Measurements from ENCODE around the gene TLR5. TPM values are rescaled to one million over a fixed set of nuclear protein-coding genes. Genes with fewer than 3 reads are reported as not detected.

TLR5 gene
- total RNA-seq, 5 donors from 2014 or later (not counting 1 experiment from before 2014, with no cell fraction given), result 2.5 to 8.1 (median 3.8) TPM

DNA sequence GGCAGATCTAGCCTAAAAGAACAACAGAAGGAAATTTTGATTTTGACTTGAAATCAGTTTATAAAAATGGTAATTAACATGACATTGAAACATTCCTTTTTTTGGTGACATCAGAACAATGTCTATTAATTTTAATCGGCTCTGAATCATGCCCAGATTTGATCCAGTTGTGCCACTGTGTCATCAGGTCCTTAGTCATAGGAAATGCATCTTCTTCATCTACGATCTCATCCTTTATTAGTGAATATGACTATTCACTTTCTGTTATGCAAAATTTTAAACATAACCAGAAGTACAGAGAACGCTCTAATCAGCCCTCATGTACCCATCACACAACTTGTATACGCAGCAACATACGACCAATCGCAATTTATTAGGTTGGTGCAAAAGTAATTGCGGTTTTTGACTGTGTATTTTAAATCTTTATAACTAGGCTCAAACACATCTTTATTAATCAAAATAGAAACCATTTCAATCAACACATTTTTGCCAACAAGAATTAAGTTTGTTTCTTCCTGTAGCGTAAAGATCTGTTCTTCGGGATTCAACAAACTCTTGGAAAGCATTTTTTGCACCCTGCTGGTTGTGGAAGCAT, 40.3 kb upstream of the TLR5 start:
- ChIA-PET CTCF (no interaction called here), POLR2A (no interaction called here)
- H3K4me1 Mint-ChIP-seq, result peaks cover 39 to 71% (median 70%) of the 10 kb centered on the region in 3 donors
- DNase-seq (no peak), ATAC-seq (replicated peaks in 1 of 4) (no peak)
- no peak overlapping the region for H3K27ac Mint-ChIP-seq
- Histone ChIP-seq H3K4me3 (ENCODE audit: control insufficient read depth in 1 of 2, extremely low read depth in 1 of 2, low read length in 1 of 2) (no peak overlapping the region), H3K4me1 (ENCODE audit: control insufficient read depth in 1 of 2, extremely low read depth in 1 of 2, insufficient read depth in 2 of 2, low read length in 2 of 2) (peaks cover 7 to 23% of the 10 kb centered on the region in 2 experiments), H3K36me3 (ENCODE audit: control insufficient read depth in 2 of 2, extremely low read depth in 1 of 2, insufficient read depth in 1 of 2, low read length in 1 of 2) (no peaks in the 10 kb centered on the region), H3K27ac (ENCODE audit: low read length) (no peak overlapping the region), H3K27me3 (replicated peaks in 1 of 2; ENCODE audit: control insufficient read depth in 2 of 2, extremely low read depth in 1 of 2, insufficient read depth in 2 of 2, low read length in 1 of 2) (no peaks in the 10 kb centered on the region), H3K9me3 (no peaks in the 10 kb centered on the region)
- peaks cover 0 to 6% (median 0%) of the 10 kb centered on the region in 3 donors for H3K9me3 Mint-ChIP-seq
- no CpG with 5 or more reads among the region's 9 CpGs for WGBS (ENCODE audit: insufficient coverage)
- H3K36me3 Mint-ChIP-seq, result no peaks in the 10 kb centered on the region
- H3K4me3 Mint-ChIP-seq, result no peak overlapping the region
- H3K27me3 Mint-ChIP-seq, result peaks cover 0 to 6% of the 10 kb centered on the region in 2 donors

DNA sequence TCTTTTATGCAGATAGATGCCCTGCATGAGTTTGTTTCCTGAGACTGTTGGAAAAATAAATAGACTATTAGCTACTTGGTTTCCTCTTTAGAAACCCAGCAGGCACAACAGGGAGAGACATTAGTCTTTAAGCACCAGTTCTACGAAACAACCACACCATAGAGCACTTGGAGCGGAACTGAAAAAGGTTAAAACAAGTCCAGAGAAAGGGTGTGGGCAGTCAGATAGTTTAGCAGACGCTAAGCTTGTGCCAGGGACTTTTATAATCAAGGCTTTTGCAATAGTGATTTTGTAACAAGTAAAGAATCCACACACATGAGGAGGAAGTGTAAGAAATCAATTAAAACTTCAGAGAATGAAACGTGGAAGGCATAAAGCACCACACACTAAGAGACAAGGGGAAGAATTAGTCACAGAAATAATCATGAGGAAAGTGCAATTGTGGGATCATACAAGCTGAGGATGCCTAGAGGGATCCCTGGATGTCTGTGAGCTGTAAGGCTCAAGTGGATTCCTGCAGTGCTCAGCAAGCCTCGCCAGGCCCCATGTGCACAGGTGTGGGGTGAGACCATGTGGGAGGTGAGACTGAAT, 37.8 kb upstream of the TLR5 start:
- Mint-ChIP-seq H3K4me1 (peaks cover 32 to 63% (median 60%) of the 10 kb centered on the region in 3 donors), H3K9me3 (no peaks in the 10 kb centered on the region), H3K27ac (peak overlapping the region; percentile 26 to 35), H3K36me3 (no peaks in the 10 kb centered on the region), H3K4me3 (peak overlapping the region in 1 of 3 donors; percentile 38), H3K27me3 (peaks cover 0 to 10% of the 10 kb centered on the region in 2 donors)
- no peaks in the 10 kb centered on the region for H3K9me3 ChIP-seq
- peaks cover 7 to 23% of the 10 kb centered on the region in 2 experiments for H3K4me1 ChIP-seq (ENCODE audit: control insufficient read depth in 1 of 2, extremely low read depth in 1 of 2, insufficient read depth in 2 of 2, low read length in 2 of 2)
- ChIA-PET POLR2A (no interaction called here), CTCF (interaction anchor here in 1 of 2 donors (0.6 kb wide), 2 partner anchors 25 to 47 kb away, joined by 3 read pairs; no protein-coding TSS in a partner anchor)
- no peaks in the 10 kb centered on the region for H3K27me3 ChIP-seq (replicated peaks in 1 of 2; ENCODE audit: control insufficient read depth in 2 of 2, extremely low read depth in 1 of 2, insufficient read depth in 2 of 2, low read length in 1 of 2)
- ATAC-seq (replicated peaks in 1 of 4) (no peak), DNase-seq (no peak)
- no peaks in the 10 kb centered on the region for H3K36me3 ChIP-seq (ENCODE audit: control insufficient read depth in 2 of 2, extremely low read depth in 1 of 2, insufficient read depth in 1 of 2, low read length in 1 of 2)
- 40% methylated on average over 1 of the region's 5 CpGs for WGBS (ENCODE audit: insufficient coverage)
- no peak overlapping the region for H3K27ac ChIP-seq (ENCODE audit: low read length)
- H3K4me3 ChIP-seq (ENCODE audit: control insufficient read depth in 1 of 2, extremely low read depth in 1 of 2, low read length in 1 of 2), result no peak overlapping the region

DNA sequence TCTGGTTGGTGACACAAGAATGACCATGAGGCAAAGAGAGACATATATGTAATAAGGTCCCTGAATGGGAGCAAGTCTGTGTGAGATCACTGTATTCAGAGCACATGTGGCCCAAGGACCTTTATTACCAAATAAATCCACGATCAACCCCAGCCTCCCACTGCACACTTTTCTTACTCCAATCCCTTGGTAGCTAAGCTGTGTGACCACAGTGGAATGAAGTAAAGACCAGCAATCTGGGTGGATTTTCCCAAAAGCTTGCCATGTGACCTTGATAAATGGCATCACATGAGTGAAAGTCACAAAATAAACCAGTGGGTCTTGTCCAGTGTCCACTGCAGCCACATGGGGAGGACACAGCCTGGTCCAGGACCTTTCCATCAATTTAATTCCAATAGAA, 36.7 kb upstream of the TLR5 start:
- no peak overlapping the region for H3K27ac ChIP-seq (ENCODE audit: low read length)
- WGBS (ENCODE audit: insufficient coverage), result no CpG with 5 or more reads among the region's 1 CpG
- Mint-ChIP-seq H3K36me3 (no peaks in the 10 kb centered on the region), H3K9me3 (no peaks in the 10 kb centered on the region), H3K27ac (peak overlapping the region in 1 of 2 donors; percentile 19), H3K4me3 (no peak overlapping the region), H3K27me3 (peaks cover 0 to 10% of the 10 kb centered on the region in 2 donors), H3K4me1 (peaks cover 30 to 56% (median 53%) of the 10 kb centered on the region in 3 donors)
- peaks cover 7 to 23% of the 10 kb centered on the region in 2 experiments for H3K4me1 ChIP-seq (ENCODE audit: control insufficient read depth in 1 of 2, extremely low read depth in 1 of 2, insufficient read depth in 2 of 2, low read length in 2 of 2)
- POLR2A ChIA-PET, result no interaction called here
- no peaks in the 10 kb centered on the region for H3K36me3 ChIP-seq (ENCODE audit: control insufficient read depth in 2 of 2, extremely low read depth in 1 of 2, insufficient read depth in 1 of 2, low read length in 1 of 2)
- DNase-seq (no peak), ATAC-seq (replicated peaks in 1 of 4) (no peak)
- H3K9me3 ChIP-seq, result no peaks in the 10 kb centered on the region
- no peaks in the 10 kb centered on the region for H3K27me3 ChIP-seq (replicated peaks in 1 of 2; ENCODE audit: control insufficient read depth in 2 of 2, extremely low read depth in 1 of 2, insufficient read depth in 2 of 2, low read length in 1 of 2)
- H3K4me3 ChIP-seq (ENCODE audit: control insufficient read depth in 1 of 2, extremely low read depth in 1 of 2, low read length in 1 of 2), result no peak overlapping the region
- CTCF ChIA-PET, result no interaction called here

DNA sequence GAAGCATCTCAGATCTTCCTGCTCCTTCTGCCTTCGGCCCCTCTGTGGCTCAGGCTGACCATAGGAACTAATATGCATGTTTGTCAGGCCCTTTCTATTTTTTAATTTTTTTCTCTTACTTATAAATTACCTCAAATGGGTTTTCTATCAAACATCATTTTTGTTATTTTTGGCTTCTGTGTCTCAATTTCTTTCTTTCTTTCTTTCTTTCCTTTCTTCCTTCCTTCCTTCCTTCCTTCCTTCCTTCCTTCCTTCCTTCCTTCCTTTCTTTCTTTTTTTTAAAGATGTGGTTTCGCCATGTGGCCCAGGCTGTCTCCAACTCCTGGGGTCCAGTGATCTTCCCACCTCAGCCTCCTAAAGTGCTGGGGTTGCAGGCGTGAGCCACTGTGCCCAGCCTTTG, 36.2 kb upstream of the TLR5 start:
- 86% methylated on average over 2 of the region's 3 CpGs for WGBS (ENCODE audit: insufficient coverage)
- no peaks in the 10 kb centered on the region for H3K36me3 ChIP-seq (ENCODE audit: control insufficient read depth in 2 of 2, extremely low read depth in 1 of 2, insufficient read depth in 1 of 2, low read length in 1 of 2)
- no peak overlapping the region for H3K4me3 ChIP-seq (ENCODE audit: control insufficient read depth in 1 of 2, extremely low read depth in 1 of 2, low read length in 1 of 2)
- no peaks in the 10 kb centered on the region for H3K9me3 ChIP-seq
- Mint-ChIP-seq H3K27ac (peak overlapping the region in 1 of 2 donors; percentile 19), H3K36me3 (no peaks in the 10 kb centered on the region), H3K27me3 (peaks cover 0 to 10% of the 10 kb centered on the region in 2 donors), H3K4me3 (no peak overlapping the region), H3K9me3 (no peaks in the 10 kb centered on the region), H3K4me1 (peaks cover 29 to 51% (median 48%) of the 10 kb centered on the region in 3 donors)
- DNase-seq, result no peak
- ChIA-PET CTCF (no interaction called here), POLR2A (no interaction called here)
- no peak for ATAC-seq (replicated peaks in 1 of 4)
- peaks cover 7 to 23% of the 10 kb centered on the region in 2 experiments for H3K4me1 ChIP-seq (ENCODE audit: control insufficient read depth in 1 of 2, extremely low read depth in 1 of 2, insufficient read depth in 2 of 2, low read length in 2 of 2)
- no peaks in the 10 kb centered on the region for H3K27me3 ChIP-seq (replicated peaks in 1 of 2; ENCODE audit: control insufficient read depth in 2 of 2, extremely low read depth in 1 of 2, insufficient read depth in 2 of 2, low read length in 1 of 2)
- no peak overlapping the region for H3K27ac ChIP-seq (ENCODE audit: low read length)

DNA sequence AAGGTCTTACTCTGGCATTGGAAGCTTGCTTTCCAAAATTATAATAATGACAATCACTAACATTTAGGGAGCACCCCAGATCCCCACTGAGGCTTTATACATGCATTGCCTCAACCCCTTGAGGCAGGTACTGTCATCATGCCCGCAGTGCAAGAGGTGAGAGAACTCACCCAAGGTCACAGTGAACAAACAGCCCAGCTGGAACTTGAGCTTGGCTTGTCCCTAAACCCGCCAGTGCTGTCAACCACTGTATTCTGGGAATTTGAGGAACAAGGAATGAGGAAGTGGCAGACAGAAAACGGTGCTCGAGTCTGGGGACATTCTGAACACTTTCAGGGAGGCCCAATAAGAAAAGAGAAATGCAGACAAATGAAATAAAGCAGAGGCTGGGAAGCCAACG, 34.6 kb upstream of the TLR5 start:
- no peak for ATAC-seq (replicated peaks in 1 of 4)
- ChIA-PET CTCF (no interaction called here), POLR2A (no interaction called here)
- Histone ChIP-seq H3K9me3 (no peaks in the 10 kb centered on the region), H3K4me1 (ENCODE audit: control insufficient read depth in 1 of 2, extremely low read depth in 1 of 2, insufficient read depth in 2 of 2, low read length in 2 of 2) (peaks cover 7 to 16% of the 10 kb centered on the region in 2 experiments), H3K27me3 (replicated peaks in 1 of 2; ENCODE audit: control insufficient read depth in 2 of 2, extremely low read depth in 1 of 2, insufficient read depth in 2 of 2, low read length in 1 of 2) (no peaks in the 10 kb centered on the region), H3K36me3 (ENCODE audit: control insufficient read depth in 2 of 2, extremely low read depth in 1 of 2, insufficient read depth in 1 of 2, low read length in 1 of 2) (no peaks in the 10 kb centered on the region), H3K4me3 (ENCODE audit: control insufficient read depth in 1 of 2, extremely low read depth in 1 of 2, low read length in 1 of 2) (no peak overlapping the region), H3K27ac (ENCODE audit: low read length) (no peak overlapping the region)
- Mint-ChIP-seq H3K27ac (no peak overlapping the region), H3K9me3 (no peaks in the 10 kb centered on the region), H3K27me3 (peaks cover 0 to 10% of the 10 kb centered on the region in 2 donors), H3K4me1 (peaks cover 15 to 36% (median 32%) of the 10 kb centered on the region in 3 donors), H3K36me3 (no peaks in the 10 kb centered on the region), H3K4me3 (no peak overlapping the region)
- DNase-seq, result peak in 1 of 35 experiments; percentile 7
- 77% methylated on average over 2 of the region's 5 CpGs for WGBS (ENCODE audit: insufficient coverage)

DNA sequence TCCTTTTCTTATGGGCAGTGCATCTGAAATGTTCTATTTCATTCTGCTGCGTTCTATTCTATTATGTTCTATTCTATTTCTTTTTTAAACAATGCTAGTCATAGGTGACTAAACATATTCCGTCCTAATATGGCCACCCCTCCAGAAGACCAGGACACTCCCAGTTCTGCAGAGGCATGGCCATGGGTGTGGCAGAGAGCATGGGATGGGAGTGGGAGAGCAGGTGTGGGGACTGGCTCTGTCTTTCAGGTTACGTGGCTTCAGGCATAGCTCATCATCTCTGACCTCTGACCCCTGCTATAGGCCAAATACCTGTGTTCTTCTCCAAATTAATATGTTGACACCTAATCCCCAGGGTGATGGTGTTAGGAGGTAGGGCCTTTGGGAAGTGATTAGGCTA, 33.4 kb upstream of the TLR5 start:
- peaks cover 7 to 10% of the 10 kb centered on the region in 2 experiments for H3K4me1 ChIP-seq (ENCODE audit: control insufficient read depth in 1 of 2, extremely low read depth in 1 of 2, insufficient read depth in 2 of 2, low read length in 2 of 2)
- WGBS (ENCODE audit: insufficient coverage), result no CpG with 5 or more reads among the region's 3 CpGs
- no peak overlapping the region for H3K4me3 ChIP-seq (ENCODE audit: control insufficient read depth in 1 of 2, extremely low read depth in 1 of 2, low read length in 1 of 2)
- no peaks in the 10 kb centered on the region for H3K9me3 ChIP-seq
- Mint-ChIP-seq H3K9me3 (no peaks in the 10 kb centered on the region), H3K36me3 (no peaks in the 10 kb centered on the region), H3K4me1 (peaks cover 7 to 24% (median 23%) of the 10 kb centered on the region in 3 donors), H3K4me3 (no peak overlapping the region), H3K27me3 (peaks cover 0 to 10% of the 10 kb centered on the region in 2 donors), H3K27ac (no peak overlapping the region)
- H3K27ac ChIP-seq (ENCODE audit: low read length), result no peak overlapping the region
- DNase-seq (no peak), ATAC-seq (replicated peaks in 1 of 4) (no peak)
- no peaks in the 10 kb centered on the region for H3K27me3 ChIP-seq (replicated peaks in 1 of 2; ENCODE audit: control insufficient read depth in 2 of 2, extremely low read depth in 1 of 2, insufficient read depth in 2 of 2, low read length in 1 of 2)
- POLR2A ChIA-PET, result no interaction called here
- H3K36me3 ChIP-seq (ENCODE audit: control insufficient read depth in 2 of 2, extremely low read depth in 1 of 2, insufficient read depth in 1 of 2, low read length in 1 of 2), result no peaks in the 10 kb centered on the region
- CTCF ChIA-PET, result no interaction called here
